ENCODE results near the gene CREB3L2. TPM values are rescaled to one million over a fixed set of nuclear protein-coding genes. Genes with fewer than 3 reads are reported as not detected.
A peak's percentile ranks its signal among the peaks of the same experiment; 100 is the strongest.

CREB3L2 gene
- total and polyA plus RNA-seq, 2 of the 4 experiments (the other 2 are of a cell fraction), result 42.3 to 57.9 TPM

DNA sequence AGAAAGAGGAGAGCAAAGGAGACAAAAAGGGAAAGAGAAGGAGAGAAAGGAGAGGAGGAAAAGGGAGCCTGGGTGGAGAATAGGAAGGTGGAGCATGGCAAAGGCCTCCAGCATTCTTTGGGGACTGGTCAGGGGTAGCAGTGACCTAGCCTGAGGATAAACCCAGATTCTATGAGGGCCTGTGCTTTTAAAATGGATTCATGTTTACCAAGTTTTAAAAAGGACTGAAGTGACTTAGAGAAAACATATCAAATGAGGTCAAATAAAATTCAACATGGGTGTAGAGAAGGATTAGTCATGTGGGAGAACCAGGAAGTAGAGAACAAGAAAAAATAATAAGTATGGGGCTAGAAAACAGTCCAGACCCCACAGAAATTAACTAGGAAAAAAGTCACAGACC, 20.7 kb downstream of the CREB3L2 start:
- peak overlapping the region; percentile 16; the same call in 1 of the 2 replicates for H3K14ac ChIP-seq (replicated peaks; ENCODE audit: low read depth, low read length)
- H2AK5ac ChIP-seq (ENCODE audit: low read depth, low read length), result peak overlapping the region; percentile 95
- dilution Hi-C loops (cut with HindIII; ENCODE audit: low sequenced_read_pairs, unreplicated experiment) (no loop called here), intact Hi-C loops (cut with micrococcal nuclease) (no loop called here), in situ Hi-C loops (cut with MboI; ENCODE audit: low sequenced_read_pairs) (loop anchor here (25.0 kb wide), 1 partner anchor 844 kb away; no protein-coding TSS in a partner anchor)
- peak overlapping the region; percentile 82 for H4K91ac ChIP-seq (ENCODE audit: insufficient read depth, low read depth, low read length)
- H3K23ac ChIP-seq (ENCODE audit: low read depth, low read length), result peak overlapping the region; percentile 57
- H3K27me3 ChIP-seq (ENCODE audit: control insufficient read depth, insufficient read depth, low read length), result no peaks in the 10 kb centered on the region
- no peaks in the 10 kb centered on the region for H3K9me3 ChIP-seq (ENCODE audit: control insufficient read depth, insufficient read depth, low read length)
- H3K4ac ChIP-seq (ENCODE audit: low read depth, low read length), result peak overlapping the region; percentile 57
- peak overlapping the region; percentile 38; the same call in 1 of the 2 replicates for H2BK20ac ChIP-seq (ENCODE audit: low read depth, low read length)
- DNase-seq (no peak), ATAC-seq (ENCODE audit: low read depth) (no peak; the same call in 1 of the 2 replicates)
- peak overlapping the region; percentile 76 for H3K27ac ChIP-seq (ENCODE audit: insufficient read depth, low read length)
- H2BK15ac ChIP-seq (ENCODE audit: low read depth, low read length), result peak overlapping the region; percentile 75; the same call in 2 of the 3 replicates
- peak overlapping the region; percentile 68 to 70; a peak in 3 of 4 replicates for H4K8ac ChIP-seq (ENCODE audit: low read depth in 2 of 2, low read length in 2 of 2)
- H4K20me1 ChIP-seq (ENCODE audit: insufficient read depth, low read length), result peaks cover 18% of the 10 kb centered on the region
- H3K9me1 ChIP-seq (ENCODE audit: insufficient read depth, low read length), result peaks cover 39% of the 10 kb centered on the region
- H3K18ac ChIP-seq (ENCODE audit: low read depth, low read length), result peak overlapping the region; percentile 52
- H3K36me3 ChIP-seq (ENCODE audit: control insufficient read depth, insufficient read depth, low read length), result peaks cover 15% of the 10 kb centered on the region
- peak overlapping the region; percentile 75 for H2BK120ac ChIP-seq (ENCODE audit: low read depth, low read length)
- BruUV-seq (replicated peaks), result no TSS peak
- H3K4me3 ChIP-seq (ENCODE audit: insufficient read depth, low read depth, low read length), result no peak overlapping the region
- ChIA-PET CTCF (no interaction called here), POLR2A (ENCODE audit: unreplicated experiment) (interaction anchor here (1.0 kb wide), 1 partner anchor 10 kb away, joined by 3 read pairs; no protein-coding TSS in a partner anchor)
- peaks cover 9 to 86% of the 10 kb centered on the region in 2 experiments; a peak in 3 of 4 replicates for H3K79me1 ChIP-seq (ENCODE audit: low read depth in 1 of 2, low read length in 2 of 2)
- TF ChIP-seq NFE2L2 (IDR thresholded peaks at IDR 0.05; ENCODE audit: low read depth, low read length), result no peak
- no peak for TF ChIP-seq BHLHE40 (IDR thresholded peaks at IDR 0.05; ENCODE audit: low read depth, low read length)
- TF ChIP-seq MXI1 (IDR thresholded peaks at IDR 0.05; ENCODE audit: borderline replicate concordance, low read depth, low read length), result no peak
- no peak for TF ChIP-seq CEBPB (IDR thresholded peaks at IDR 0.05; ENCODE audit: low read depth, low read length)
- no peak for TF ChIP-seq CHD1 (IDR thresholded peaks at IDR 0.05; ENCODE audit: low read depth, low read length)
- TF ChIP-seq, protein P1, sequence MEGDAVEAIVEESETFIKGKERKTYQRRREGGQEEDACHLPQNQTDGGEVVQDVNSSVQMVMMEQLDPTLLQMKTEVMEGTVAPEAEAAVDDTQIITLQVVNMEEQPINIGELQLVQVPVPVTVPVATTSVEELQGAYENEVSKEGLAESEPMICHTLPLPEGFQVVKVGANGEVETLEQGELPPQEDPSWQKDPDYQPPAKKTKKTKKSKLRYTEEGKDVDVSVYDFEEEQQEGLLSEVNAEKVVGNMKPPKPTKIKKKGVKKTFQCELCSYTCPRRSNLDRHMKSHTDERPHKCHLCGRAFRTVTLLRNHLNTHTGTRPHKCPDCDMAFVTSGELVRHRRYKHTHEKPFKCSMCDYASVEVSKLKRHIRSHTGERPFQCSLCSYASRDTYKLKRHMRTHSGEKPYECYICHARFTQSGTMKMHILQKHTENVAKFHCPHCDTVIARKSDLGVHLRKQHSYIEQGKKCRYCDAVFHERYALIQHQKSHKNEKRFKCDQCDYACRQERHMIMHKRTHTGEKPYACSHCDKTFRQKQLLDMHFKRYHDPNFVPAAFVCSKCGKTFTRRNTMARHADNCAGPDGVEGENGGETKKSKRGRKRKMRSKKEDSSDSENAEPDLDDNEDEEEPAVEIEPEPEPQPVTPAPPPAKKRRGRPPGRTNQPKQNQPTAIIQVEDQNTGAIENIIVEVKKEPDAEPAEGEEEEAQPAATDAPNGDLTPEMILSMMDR (conservative IDR thresholded peaks at IDR 0.05; ENCODE audit: low read depth, low read length), result no peak
- no peak for TF ChIP-seq MAZ (IDR thresholded peaks at IDR 0.05; ENCODE audit: borderline replicate concordance, low read depth, low read length)
- TF ChIP-seq RAD21 (IDR thresholded peaks at IDR 0.05; ENCODE audit: low read length), result no peak
- TF ChIP-seq RFX5 (IDR thresholded peaks at IDR 0.05; ENCODE audit: low read depth, low read length), result no peak
- TF ChIP-seq MAFK (IDR thresholded peaks at IDR 0.05; ENCODE audit: low read depth, low read length), result no peak
- no peak for TF ChIP-seq SMC3 (IDR thresholded peaks at IDR 0.05; ENCODE audit: low read depth, low read length)
- TF ChIP-seq FOS (IDR thresholded peaks at IDR 0.05; ENCODE audit: low read depth, low read length), result no peak
- TF ChIP-seq, protein P2, sequence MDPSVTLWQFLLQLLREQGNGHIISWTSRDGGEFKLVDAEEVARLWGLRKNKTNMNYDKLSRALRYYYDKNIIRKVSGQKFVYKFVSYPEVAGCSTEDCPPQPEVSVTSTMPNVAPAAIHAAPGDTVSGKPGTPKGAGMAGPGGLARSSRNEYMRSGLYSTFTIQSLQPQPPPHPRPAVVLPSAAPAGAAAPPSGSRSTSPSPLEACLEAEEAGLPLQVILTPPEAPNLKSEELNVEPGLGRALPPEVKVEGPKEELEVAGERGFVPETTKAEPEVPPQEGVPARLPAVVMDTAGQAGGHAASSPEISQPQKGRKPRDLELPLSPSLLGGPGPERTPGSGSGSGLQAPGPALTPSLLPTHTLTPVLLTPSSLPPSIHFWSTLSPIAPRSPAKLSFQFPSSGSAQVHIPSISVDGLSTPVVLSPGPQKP (IDR thresholded peaks at IDR 0.05; ENCODE audit: borderline replicate concordance, low read depth, low read length), result no peak
- TF ChIP-seq, protein P3, sequence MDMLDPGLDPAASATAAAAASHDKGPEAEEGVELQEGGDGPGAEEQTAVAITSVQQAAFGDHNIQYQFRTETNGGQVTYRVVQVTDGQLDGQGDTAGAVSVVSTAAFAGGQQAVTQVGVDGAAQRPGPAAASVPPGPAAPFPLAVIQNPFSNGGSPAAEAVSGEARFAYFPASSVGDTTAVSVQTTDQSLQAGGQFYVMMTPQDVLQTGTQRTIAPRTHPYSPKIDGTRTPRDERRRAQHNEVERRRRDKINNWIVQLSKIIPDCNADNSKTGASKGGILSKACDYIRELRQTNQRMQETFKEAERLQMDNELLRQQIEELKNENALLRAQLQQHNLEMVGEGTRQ (IDR thresholded peaks at IDR 0.05; ENCODE audit: low read depth, low read length), result no peak
- TF ChIP-seq POLR2A (IDR thresholded peaks at IDR 0.05; ENCODE audit: low read depth, low read length), result no peak
- no peak overlapping the region for H2AK9ac ChIP-seq (replicated peaks; ENCODE audit: low read depth, low read length, poor library complexity)
- no peak overlapping the region for H2AFZ ChIP-seq (replicated peaks; ENCODE audit: low read length, poor library complexity)
- H3K4me1 ChIP-seq (ENCODE audit: control insufficient read depth, insufficient read depth, low read length), result peaks cover 55% of the 10 kb centered on the region
- H3K4me2 ChIP-seq (ENCODE audit: low read depth, low read length), result peak overlapping the region; percentile 22; the same call in 1 of the 2 replicates
- H3K56ac ChIP-seq (ENCODE audit: extremely low read depth, insufficient read depth, low read length), result peak overlapping the region; percentile 73
- peak overlapping the region; percentile 55 for H4K5ac ChIP-seq (ENCODE audit: low read depth, low read length)
- peak overlapping the region; percentile 27; the same call in 1 of the 2 replicates for H3K9ac ChIP-seq (ENCODE audit: low read depth, low read length)
- peak overlapping the region; percentile 81 for H2BK5ac ChIP-seq (ENCODE audit: low read depth, low read length, poor library complexity, severe bottlenecking)
